ENCODE measurements around the gene ALLC.
"Not testable (repeated sequence)": the region's sequence is repeated elsewhere in the genome, so short reads cannot be mapped to it uniquely, and the experiment has no call there.

ALLC gene

DNA sequence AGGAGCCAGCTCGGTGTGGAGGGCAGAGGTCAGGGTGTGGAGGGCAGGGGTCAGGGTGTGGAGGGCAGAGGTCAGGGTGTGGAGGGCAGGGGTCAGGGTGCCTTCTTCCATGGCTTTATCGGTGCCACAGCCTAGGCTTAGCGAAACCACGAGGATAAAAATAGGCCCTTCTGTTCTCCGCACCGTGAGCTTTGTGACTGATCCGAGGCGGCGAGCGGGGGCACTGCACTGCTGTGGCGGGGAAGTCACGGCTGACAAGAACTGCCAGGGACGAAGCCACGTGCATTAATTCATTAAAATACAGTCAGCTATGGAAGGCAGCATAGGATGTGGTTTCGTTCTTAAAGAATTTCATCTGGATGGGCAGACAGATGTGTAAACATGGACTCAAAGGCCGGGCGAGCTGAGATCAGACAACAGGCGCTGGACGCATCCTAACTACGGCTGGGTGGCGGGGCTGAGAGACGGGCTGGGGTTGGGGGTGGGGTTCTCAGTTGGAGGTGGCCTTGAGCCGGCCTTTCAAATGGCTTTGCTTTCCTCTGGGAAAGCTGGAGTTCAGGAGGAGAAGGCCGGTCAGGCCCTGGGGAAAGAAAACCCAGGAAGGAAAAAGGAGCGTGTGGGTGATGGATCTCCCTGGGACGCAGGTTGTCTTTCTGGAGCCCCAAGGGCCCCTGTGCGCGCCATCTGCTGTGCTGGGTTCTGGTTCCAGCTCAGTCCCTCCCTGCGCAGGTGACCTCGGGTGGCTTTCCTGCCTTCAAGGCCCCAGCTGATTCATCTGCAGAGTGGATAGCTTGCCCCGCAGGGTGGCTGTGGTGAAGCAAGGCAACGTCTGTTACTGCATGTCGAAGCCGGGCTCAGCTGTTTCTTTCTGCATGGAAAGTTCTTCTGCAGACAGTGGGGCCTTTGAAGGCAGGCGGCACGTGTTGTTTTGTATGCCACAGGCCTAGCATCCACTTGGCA lies 958 bp upstream of the ALLC start:
- DNase-seq: no peak

DNA sequence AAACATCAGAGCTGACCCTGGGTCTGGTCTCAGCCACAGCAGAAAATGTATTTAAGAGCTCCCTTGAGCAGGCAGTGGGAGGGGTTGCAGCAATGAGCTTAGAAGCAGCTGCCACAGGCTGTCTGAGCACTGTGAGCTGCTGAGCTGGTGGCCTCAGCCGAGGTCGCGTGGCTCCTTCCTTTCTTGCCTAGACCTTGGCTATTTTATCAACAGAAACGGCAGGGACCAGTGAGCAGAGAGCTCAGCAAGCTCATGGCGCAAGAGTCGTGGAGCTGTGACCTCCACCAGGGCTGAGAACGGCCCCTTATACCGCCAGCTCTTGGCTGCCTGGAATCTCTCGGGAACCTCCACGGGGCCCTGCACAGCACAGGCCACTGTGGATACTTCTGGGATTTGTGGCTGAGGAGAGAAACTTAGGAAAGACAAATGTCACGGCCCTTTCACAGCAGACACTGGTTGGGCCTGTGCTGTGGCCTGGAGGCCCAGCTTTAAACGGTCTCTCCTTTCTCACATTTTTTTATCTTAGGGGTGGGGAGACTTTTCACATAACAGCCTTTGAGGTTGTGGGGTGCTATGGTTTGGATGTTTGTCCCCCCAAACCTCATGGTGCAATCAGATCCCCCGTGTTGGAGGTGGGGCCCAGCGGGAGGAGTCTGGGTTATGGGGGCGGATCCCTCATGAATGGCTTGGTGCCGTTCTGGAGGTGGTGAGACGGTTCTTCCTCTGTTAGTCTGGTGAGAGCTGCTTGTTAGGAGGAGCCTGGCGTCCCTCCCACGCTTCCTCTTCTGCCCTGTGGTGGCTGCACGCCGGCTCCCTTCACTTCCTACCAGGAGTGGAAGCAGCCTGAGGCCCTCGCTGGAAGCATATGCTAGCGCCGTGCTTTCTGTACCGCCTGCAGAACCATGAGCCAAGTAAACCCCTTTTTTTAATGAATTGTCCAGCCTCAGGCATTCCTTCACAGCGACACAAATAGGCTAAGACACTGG lies 1.7 kb downstream of the ALLC start:
- DNase-seq: no peak

- DNase-seq: not testable (repeated sequence)
Observed at GRCh38 chr2:3660640-3661039, 2.6 kb downstream of the ALLC start.

DNA sequence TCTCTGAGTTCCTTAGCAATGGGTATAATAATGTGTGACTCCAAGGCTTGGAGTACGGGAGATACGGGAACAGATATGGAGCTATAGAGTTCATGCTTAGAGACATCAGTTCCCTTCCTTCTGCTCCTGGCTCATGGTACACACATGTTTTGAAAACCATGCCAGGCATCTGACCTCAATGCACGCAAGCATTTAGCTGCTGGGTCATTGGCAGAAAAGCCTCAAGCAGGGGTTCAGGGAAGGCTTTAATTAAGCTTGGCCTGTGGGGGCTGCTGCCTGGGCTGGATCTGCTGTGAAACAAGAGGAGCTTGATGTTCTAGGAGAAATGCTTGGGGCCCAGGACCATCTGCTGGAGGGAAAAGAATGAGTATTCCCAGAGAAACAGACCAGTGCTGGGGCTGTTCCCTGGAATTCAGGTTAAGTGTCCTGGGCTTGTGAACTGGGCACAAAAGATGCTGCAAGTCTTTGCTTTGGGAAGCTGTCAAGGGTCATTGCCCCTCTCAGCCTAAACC lies 3.2 kb downstream of the ALLC start:
- no peak for DNase-seq

DNA sequence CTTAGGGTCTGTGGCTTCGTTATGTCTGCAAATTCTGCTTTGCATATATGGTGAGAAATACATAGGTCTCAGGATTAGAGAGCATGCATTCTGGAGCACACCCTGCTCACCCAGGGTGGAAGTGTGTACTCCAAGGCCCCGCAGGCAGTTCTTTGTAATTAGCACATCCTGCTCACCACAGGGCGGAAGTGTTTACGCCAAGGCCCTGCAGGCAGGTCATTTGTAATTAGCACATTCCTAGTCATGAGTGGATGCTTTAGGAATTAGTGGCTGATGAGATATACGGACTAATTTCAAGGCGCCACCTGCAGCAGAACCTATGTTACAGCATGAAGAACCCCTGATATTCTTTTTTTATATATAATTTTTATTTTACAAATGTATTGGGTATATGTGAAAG lies 4.2 kb downstream of the ALLC start:
- DNase-seq: no peak

- no peak for DNase-seq
Observed at GRCh38 chr2:3664118-3664517, 6.1 kb downstream of the ALLC start.

GRCh38 chr2:3664925-3665324 lies 6.9 kb downstream of the ALLC start:
- no peak for DNase-seq

DNA sequence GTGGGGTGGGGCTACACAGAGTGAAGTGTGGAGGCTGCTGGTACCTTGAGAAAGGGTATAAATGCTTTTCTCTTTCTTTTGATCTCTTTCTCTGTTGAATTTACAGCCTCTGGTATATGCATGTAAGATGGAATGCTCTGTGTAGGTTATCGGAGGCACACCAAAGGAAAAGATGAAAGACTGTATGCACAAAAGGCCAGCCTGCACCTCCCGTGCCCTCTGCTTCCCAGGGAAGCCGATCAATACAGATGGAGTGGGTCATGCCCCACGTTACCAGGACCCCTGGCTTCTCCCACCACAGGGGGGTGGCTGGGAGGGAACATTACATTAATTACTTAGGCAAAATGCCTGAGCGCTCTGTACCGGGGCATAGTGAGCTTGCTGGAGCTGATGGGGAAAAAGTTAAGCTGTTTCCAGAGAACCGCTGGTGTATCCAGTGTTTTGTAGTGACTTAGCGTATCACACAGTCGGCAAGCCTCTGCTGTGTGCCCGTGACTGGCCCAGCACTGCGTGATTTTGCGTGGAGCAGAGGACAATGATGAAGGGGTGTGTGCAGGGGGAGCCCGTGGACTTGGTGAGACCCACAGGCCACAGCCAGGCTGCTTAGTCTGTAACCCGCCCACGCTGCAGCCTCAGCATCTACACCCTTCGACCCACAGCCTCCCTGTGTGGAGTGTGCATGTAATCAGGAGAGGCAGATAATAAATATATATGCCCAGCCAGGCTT lies 8.0 kb downstream of the ALLC start:
- DNase-seq: no peak

- DNase-seq: no peak
Observed at GRCh38 chr2:3666613-3666975, 8.6 kb downstream of the ALLC start.

- DNase-seq: no peak
Observed at GRCh38 chr2:3667151-3667631, 9.2 kb downstream of the ALLC start.

DNA sequence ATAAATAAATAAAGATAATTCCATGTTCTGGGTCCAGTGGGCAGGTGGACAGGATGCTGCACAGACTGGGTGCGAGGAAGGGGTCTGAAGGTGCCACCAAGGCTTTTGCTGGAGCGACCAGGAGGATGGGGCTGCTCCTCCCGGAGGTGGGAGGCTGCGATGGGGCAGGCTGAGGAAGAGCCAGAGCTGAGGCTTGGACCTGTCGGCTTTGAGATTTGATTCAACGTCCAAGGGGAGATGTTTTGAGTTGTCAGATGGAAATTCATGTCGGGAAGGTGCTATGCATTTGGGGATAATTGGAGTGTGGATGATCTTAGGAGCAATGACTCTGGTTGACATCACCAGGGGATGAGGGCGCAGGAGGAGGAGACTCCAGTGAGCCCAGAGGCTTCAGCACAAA lies 11.7 kb downstream of the ALLC start:
- no peak for DNase-seq

GRCh38 chr2:3670376-3670775 lies 12.4 kb downstream of the ALLC start:
- no peak for DNase-seq

GRCh38 chr2:3670941-3671340 lies 12.9 kb downstream of the ALLC start:
- no peak for DNase-seq

DNA sequence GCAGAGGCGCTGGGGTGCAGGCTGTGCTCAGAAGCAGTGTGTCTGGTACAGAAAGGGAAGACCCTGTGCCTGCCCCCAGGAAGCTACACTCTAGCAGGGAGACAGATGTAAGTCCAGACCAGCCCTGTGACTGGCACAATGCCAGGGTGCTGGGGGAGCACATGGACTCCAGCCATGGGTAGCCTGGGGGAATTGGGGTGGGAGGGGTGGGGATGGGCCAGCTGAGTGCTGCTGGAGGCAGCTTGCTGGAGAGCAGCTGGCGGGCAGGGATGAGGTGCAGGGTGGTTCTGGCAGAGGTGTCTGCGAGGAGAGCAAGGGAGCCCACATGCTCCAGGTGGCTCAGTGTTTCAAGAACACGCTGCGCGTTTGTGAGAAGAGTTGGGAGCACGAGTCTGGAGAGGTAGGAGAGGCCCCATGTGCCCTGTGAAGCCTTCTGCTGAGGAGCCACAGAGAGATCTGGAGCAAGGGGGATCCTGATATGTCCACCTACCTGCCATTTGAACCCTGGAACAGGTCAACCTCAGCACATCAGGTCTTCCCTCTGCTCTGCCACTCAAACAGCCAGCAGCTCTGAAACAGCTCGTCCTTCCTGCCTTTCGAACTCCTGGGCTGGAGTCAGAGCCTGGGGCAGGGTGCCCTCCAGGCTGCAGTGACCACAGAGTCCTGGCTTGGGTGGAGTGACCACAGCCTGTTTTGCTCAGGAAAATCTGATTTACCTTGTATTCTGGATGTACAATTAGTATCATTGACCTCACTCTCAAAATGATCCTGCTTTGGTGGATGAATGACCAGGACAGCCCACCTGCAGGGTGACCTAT lies 15.1 kb downstream of the ALLC start:
- no peak for DNase-seq

DNA sequence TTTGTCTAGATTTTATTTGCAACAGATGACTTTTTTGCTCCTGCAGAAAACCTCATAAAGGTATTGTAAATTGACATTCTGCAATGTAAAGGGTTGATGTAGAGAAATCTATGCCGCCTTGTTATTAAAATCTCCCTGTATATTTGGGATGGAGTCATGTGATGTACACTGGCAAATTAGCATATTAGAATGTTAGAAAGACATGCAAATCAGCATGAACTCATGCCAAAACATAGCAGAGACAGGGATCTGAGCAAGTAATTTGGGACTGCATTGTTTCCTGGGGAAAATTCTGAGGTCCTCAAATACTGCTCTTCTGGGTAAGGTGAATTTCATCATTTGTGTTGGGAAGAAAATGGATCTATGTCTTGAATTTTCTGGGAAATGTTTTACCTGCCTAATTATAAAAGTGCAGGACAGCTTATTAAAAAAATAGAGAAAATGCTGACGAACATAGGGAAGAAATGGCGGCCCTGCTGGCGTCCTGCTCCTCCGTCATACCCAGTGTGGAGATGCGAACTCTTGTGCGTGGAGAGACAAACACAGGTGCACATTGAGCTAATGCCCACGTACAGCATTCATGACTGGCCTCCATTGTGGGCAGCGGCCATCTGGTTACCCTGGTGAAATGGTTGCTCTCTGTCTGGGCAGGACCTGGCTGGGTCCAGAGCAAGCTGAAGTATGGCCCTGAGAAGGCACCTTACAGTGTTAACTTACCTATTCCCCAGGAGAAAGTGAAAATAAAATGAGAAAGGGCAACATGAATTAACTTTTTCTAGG lies 16.3 kb downstream of the ALLC start:
- no peak for DNase-seq

- no peak for DNase-seq
Observed at GRCh38 chr2:3675687-3676086, 17.7 kb downstream of the ALLC start.

GRCh38 chr2:3677436-3677835 lies 19.4 kb downstream of the ALLC start:
- DNase-seq: no peak

- DNase-seq: no peak
Observed at GRCh38 chr2:3678212-3678611, 20.2 kb downstream of the ALLC start.

DNA sequence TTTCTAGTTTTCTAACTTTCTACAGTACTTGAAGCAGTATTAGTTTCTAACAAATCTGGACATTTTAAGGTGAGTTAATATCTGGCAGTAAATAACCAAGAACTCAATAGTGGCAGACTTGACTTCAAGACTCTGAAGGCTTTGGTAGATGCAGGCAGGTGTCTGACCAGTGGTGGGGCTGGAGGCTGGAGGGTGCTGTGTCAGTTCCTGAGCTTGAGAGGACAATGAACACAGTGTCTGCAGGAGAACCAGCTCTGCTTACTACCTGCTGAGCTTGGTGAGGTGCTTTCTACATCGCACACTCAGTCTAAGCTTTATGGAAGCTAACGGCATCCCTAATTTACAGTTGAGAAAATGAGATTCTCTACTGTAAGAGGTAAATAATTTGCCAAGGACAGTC lies 21.2 kb downstream of the ALLC start:
- no peak for DNase-seq

- no peak for DNase-seq
Observed at GRCh38 chr2:3679616-3680393, 21.8 kb downstream of the ALLC start.
